B cell (primary cell): ENCODE results near the gene PPARG. TPM values are rescaled to one million over a fixed set of nuclear protein-coding genes. Genes with fewer than 3 reads are reported as not detected.
"Not testable (repeated sequence)": the region's sequence is repeated elsewhere in the genome, so short reads cannot be mapped to it uniquely, and the experiment has no call there.

ENCODE experiments used
- ATAC-seq: fragments of 200-7000 bp; cut with Tn5 transposase; one replicate; pipeline ENCODE4 v1.10.0; 2021; ENCODE audit warnings: low read depth, mild to moderate bottlenecking, moderate number of reproducible peaks, moderate library complexity
- CTCF ChIA-PET: fragments of 350-600 bp; sonication (Branson Sonifier 250); formaldehyde crosslinking; loops from one replicate; lab custom pipeline; 2021; ENCODE audit warnings: antibody characterized with exemption, inconsistent platforms; lab: Charles Lee
- POLR2A ChIA-PET: fragments of 350-600 bp; sonication (Branson Sonifier 250); formaldehyde crosslinking; loops from one replicate; lab custom pipeline; 2021; ENCODE audit warnings: antibody characterized with exemption; lab: Charles Lee
- DNase-seq: peaks from one replicate; pipeline ENCODE4 v3.0.0; 2013
- H2AFZ ChIP-seq: 2 replicates; pipeline ENCODE4 v1.6.1; 2012; ENCODE audit warnings: mild to moderate bottlenecking, low read depth, low read length; ENCODE audit not compliant: insufficient read depth, poor library complexity, severe bottlenecking
- H3K27ac ChIP-seq, 2 donors: 1 replicate in 1 of 2; 2 replicates in 1 of 2; pipeline ENCODE4 v1.5.1; 2012 to 2013; ENCODE audit warnings: low read length in 2 of 2, mild to moderate bottlenecking in 2 of 2, moderate library complexity in 1 of 2
- H3K27me3 ChIP-seq, 4 experiments: fragments of 200-600 bp in 1 of 4; sonication (generic) in 1 of 4; replicated peaks in 1 of 4; 1 replicate in 2 of 4; 2 replicates in 2 of 4; pipeline versions ENCODE4 v1.6.1 to v1.7.0; 2013 to 2016; ENCODE audit warnings: low read length in 3 of 4, mild to moderate bottlenecking in 2 of 4, mixed read lengths in 1 of 4, moderate library complexity in 1 of 4; ENCODE audit not compliant: insufficient read depth in 4 of 4, control insufficient read depth in 3 of 4; ENCODE audit errors: control extremely low read depth in 1 of 4
- H3K36me3 ChIP-seq, 2 experiments: replicated peaks in 1 of 2; 1 replicate in 1 of 2; 2 replicates in 1 of 2; pipeline versions ENCODE4 v1.6.1 to v1.7.1; 2013; ENCODE audit warnings: low read length in 1 of 2; ENCODE audit not compliant: insufficient read depth in 2 of 2, control insufficient read depth in 1 of 2; ENCODE audit errors: control extremely low read depth in 1 of 2, extremely low read depth in 1 of 2
- H3K4me1 ChIP-seq, 2 donors: fragments of 200-600 bp in 1 of 2; sonication (generic) in 1 of 2; 1 replicate in 1 of 2; 2 replicates in 1 of 2; pipeline versions ENCODE4 v1.5.1 to v1.6.1; 2013 to 2017; ENCODE audit warnings: low read length in 2 of 2; ENCODE audit not compliant: control insufficient read depth in 2 of 2, insufficient read depth in 2 of 2
- H3K4me2 ChIP-seq: replicated peaks from 2 replicates; pipeline ENCODE3; 2012; ENCODE audit warnings: mild to moderate bottlenecking, low read depth, low read length; ENCODE audit not compliant: poor library complexity, severe bottlenecking
- H3K4me3 ChIP-seq, 5 experiments: fragments of 200-600 bp in 1 of 5; sonication (generic) in 1 of 5; 1 replicate in 3 of 5; 2 replicates in 2 of 5; pipeline versions ENCODE4 v1.5.1 to v1.7.0; 2011 to 2016; ENCODE audit warnings: low read length in 4 of 5, mild to moderate bottlenecking in 4 of 5, low read depth in 2 of 5, control low read depth in 1 of 5, moderate library complexity in 1 of 5; ENCODE audit not compliant: insufficient read depth in 1 of 5; ENCODE audit errors: control extremely low read depth in 1 of 5, extremely low read depth in 1 of 5
- H3K79me2 ChIP-seq: fragments of 200-600 bp; sonication (generic); one replicate; pipeline ENCODE4 v1.6.0; 2016; ENCODE audit warnings: low read length; ENCODE audit not compliant: control insufficient read depth, insufficient read depth
- H3K9ac ChIP-seq: fragments of 200-600 bp; sonication (generic); 2 replicates; pipeline ENCODE4 v1.6.1; 2017; ENCODE audit warnings: mild to moderate bottlenecking, low read length, moderate library complexity
- H3K9me3 ChIP-seq, 3 donors: one replicate each; pipeline versions ENCODE4 v1.6.1 to v1.7.1; 2013; ENCODE audit warnings: low read length in 2 of 3; ENCODE audit not compliant: control insufficient read depth in 2 of 3, insufficient read depth in 1 of 3; ENCODE audit errors: control extremely low read depth in 1 of 3
- H4K20me1 ChIP-seq: 2 replicates; pipeline ENCODE4 v1.6.0; 2012; ENCODE audit warnings: mild to moderate bottlenecking, low read length; ENCODE audit not compliant: insufficient read depth, control insufficient read depth, poor library complexity, severe bottlenecking
- H3K27ac Mint-ChIP-seq: one replicate; pipeline ENCODE4 v1.8.0; 2021; ENCODE audit warnings: mixed read lengths
- H3K27me3 Mint-ChIP-seq: one replicate; pipeline ENCODE4 v1.8.0; 2021; ENCODE audit warnings: mixed read lengths
- H3K4me1 Mint-ChIP-seq: one replicate; pipeline ENCODE4 v1.8.0; 2021; ENCODE audit warnings: mixed read lengths
- H3K4me3 Mint-ChIP-seq: one replicate; pipeline ENCODE4 v1.8.0; 2021; ENCODE audit warnings: mixed read lengths
- H3K9me3 Mint-ChIP-seq: one replicate; pipeline ENCODE4 v1.8.0; 2022; ENCODE audit warnings: mixed read lengths; ENCODE audit not compliant: insufficient read depth
- EZH2 ChIP-seq: IDR thresholded peaks from 2 replicates; pipeline ENCODE4 v1.6.1; 2012; ENCODE audit warnings: borderline replicate concordance, low read depth, mild to moderate bottlenecking, moderate library complexity, low read length; ENCODE audit not compliant: insufficient read depth, poor library complexity, severe bottlenecking
- WGBS: methylation state at CpG from one replicate; pipeline ENCODE4 v1.1.5; 2013; ENCODE audit warnings: missing lambda C conversion rate; ENCODE audit not compliant: insufficient coverage; 5-methylcytosine and 5-hydroxymethylcytosine counted together
- intact Hi-C: fragments of 100-400 bp; cut with micrococcal nuclease; formaldehyde crosslinking; loops from one replicate; pipeline ENCODE4 v1.10.0; 2022
- polyA plus RNA-seq: library from polyadenylated mRNA; depleted of rRNA; stranded (reverse); fragments of >200 nt; gene quantifications from 2 replicates; pipeline ENCODE4 v1.2.3, GENCODE V29; 2012
- total RNA-seq, 2 donors: library from RNA; stranded (reverse); fragments of 120-200 nt in 1 of 2; gene quantifications; 1 replicate in 1 of 2; 2 replicates in 1 of 2; pipeline versions ENCODE4 v1.2.3 to v1.2.4, GENCODE V29; 2013 to 2022
- TF ChIP-seq, protein P1 (sequence below): fragments of 200-600 bp; IDR thresholded peaks from one replicate; pipeline ENCODE4 v1.8.0; 2022; ENCODE audit warnings: antibody characterized with exemption, mild to moderate bottlenecking

PPARG gene
- total and polyA plus RNA-seq, 2 donors (not counting 1 experiment from before 2014, with no cell fraction given) = 0.12 to 0.44 TPM

DNA sequence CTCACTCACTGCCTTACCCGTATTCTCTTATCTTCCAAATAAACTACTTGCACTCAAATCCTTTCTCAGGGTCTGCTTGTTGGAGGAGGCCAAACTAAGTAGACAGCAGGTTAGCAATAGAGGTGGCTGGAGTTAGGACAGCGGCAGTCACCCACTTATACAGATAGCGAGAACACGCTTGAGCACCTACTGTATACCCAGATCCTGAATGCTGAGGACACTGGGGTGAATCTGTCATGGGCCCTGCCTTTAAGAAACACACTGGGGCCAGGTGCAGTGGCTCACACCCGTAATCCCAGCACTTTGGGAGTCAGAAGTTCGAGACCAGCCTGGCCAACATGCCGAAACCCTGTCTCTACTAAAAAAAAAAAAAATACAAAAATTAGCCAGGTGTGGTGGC is 157.4 kb downstream of the PPARG start:
- intact Hi-C loops = no loop called here
- Histone ChIP-seq H3K9me3 (no peaks in the 10 kb centered on the region), H3K4me2 (no peak overlapping the region), H2AFZ (no peak overlapping the region), H3K36me3 (no peaks in the 10 kb centered on the region), H3K79me2 (no peaks in the 10 kb centered on the region), H3K9ac (no peak overlapping the region), H3K27ac (no peak overlapping the region), H3K4me1 (no peaks in the 10 kb centered on the region), H4K20me1 (no peaks in the 10 kb centered on the region), H3K27me3 (peaks cover 0 to 11% (median 0%) of the 10 kb centered on the region in 4 experiments), H3K4me3 (no peak overlapping the region)
- 94% methylated on average over 6 of the region's 7 CpGs for WGBS
- no peak for TF ChIP-seq EZH2
- TF ChIP-seq, protein P1, sequence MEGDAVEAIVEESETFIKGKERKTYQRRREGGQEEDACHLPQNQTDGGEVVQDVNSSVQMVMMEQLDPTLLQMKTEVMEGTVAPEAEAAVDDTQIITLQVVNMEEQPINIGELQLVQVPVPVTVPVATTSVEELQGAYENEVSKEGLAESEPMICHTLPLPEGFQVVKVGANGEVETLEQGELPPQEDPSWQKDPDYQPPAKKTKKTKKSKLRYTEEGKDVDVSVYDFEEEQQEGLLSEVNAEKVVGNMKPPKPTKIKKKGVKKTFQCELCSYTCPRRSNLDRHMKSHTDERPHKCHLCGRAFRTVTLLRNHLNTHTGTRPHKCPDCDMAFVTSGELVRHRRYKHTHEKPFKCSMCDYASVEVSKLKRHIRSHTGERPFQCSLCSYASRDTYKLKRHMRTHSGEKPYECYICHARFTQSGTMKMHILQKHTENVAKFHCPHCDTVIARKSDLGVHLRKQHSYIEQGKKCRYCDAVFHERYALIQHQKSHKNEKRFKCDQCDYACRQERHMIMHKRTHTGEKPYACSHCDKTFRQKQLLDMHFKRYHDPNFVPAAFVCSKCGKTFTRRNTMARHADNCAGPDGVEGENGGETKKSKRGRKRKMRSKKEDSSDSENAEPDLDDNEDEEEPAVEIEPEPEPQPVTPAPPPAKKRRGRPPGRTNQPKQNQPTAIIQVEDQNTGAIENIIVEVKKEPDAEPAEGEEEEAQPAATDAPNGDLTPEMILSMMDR = no peak
- H3K4me3 Mint-ChIP-seq = no peak overlapping the region
- H3K4me1 Mint-ChIP-seq = no peaks in the 10 kb centered on the region
- peaks cover 23% of the 10 kb centered on the region for H3K27me3 Mint-ChIP-seq
- CTCF ChIA-PET = no interaction called here
- POLR2A ChIA-PET = no interaction called here
- DNase-seq (no peak), ATAC-seq (no peak)
- no peak overlapping the region for H3K27ac Mint-ChIP-seq
- peaks cover under 1% of the 10 kb centered on the region for H3K9me3 Mint-ChIP-seq

DNA sequence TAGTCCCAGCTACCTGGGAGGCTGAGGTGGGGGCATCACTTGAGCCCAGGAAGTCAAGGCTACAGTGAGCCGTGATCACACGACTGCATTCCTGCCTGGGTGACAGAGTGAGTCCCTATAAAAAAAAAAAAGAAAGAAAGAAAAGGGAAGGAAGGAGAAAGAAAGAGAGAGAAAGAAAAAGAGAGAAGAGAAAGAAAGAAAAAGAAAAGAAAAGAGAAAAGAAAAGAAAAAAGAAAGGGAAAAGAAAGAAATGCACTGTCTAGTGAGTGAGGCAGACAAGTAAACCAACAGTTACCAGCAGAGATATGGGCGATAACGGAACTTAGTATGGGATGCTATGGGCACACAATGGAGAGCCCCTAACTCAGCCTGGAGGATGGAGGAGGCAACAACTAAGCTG is 158.2 kb downstream of the PPARG start:
- Histone ChIP-seq H4K20me1 (no peaks in the 10 kb centered on the region), H3K4me3 (no peak overlapping the region), H3K9me3 (no peaks in the 10 kb centered on the region), H3K4me1 (no peaks in the 10 kb centered on the region), H3K36me3 (no peaks in the 10 kb centered on the region), H3K79me2 (no peaks in the 10 kb centered on the region), H3K9ac (no peak overlapping the region), H3K4me2 (no peak overlapping the region), H3K27me3 (peaks cover 0 to 4% (median 0%) of the 10 kb centered on the region in 4 experiments), H3K27ac (no peak overlapping the region), H2AFZ (no peak overlapping the region)
- Mint-ChIP-seq H3K4me1 (no peaks in the 10 kb centered on the region), H3K4me3 (no peak overlapping the region), H3K27me3 (peaks cover 23% of the 10 kb centered on the region), H3K27ac (no peak overlapping the region), H3K9me3 (peaks cover 1% of the 10 kb centered on the region)
- CTCF ChIA-PET = no interaction called here
- intact Hi-C loops = no loop called here
- TF ChIP-seq, protein P1 = no peak
- no peak for TF ChIP-seq EZH2
- ATAC-seq (no peak), DNase-seq (no peak)
- 100% methylated on average over 3 of the region's 4 CpGs for WGBS
- POLR2A ChIA-PET = no interaction called here

DNA sequence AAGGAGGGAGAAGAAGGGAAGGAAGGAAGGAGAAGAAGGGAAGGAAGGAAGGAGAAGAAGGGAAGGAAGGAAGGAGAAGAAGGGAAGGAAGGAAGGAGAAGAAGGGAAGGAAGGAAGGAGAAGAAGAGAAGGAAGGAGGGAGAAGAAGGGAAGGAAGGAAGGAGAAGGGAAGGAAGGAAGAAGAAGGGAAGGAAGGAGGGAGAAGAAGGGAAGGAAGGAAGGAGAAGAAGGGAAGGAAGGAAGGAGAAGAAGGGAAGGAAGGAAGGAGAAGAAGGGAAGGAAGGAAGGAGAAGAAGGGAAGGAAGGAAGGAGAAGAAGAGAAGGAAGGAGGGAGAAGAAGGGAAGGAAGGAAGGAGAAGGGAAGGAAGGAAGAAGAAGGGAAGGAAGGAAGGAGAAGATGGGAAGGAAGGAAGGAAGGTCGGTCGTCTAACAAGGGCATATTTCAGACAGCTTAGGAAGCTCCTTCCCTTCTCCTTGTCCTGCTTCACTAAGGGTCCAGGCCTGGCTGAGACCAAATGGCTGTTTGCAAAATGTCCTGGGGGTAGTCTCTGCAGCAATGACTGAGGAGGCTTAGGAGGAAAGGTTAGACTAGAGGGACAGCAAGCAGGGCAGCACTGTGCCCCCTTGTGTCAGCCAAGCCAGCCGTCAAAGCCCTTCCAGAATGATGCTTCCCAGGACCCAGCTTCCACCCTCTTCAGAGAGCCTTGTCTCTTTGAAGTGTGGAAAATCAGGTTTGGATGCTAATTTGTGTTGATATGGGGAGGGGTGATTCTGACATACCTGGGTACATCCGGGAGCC is 159.7 kb downstream of the PPARG start:
- 90% methylated on average over 3 of the region's 4 CpGs for WGBS
- CTCF ChIA-PET = interaction anchor here (0.7 kb wide), 1 partner anchor 25 kb away, joined by 3 read pairs; no protein-coding TSS in a partner anchor
- H3K9ac ChIP-seq, intact Hi-C loops, H3K9me3 ChIP-seq, H3K4me3 Mint-ChIP-seq, POLR2A ChIA-PET, H3K4me3 ChIP-seq, DNase-seq, H2AFZ ChIP-seq, H3K27ac Mint-ChIP-seq, H3K27ac ChIP-seq, H3K4me1 Mint-ChIP-seq, H4K20me1 ChIP-seq, H3K4me1 ChIP-seq, H3K9me3 Mint-ChIP-seq, ATAC-seq, H3K79me2 ChIP-seq, H3K4me2 ChIP-seq, H3K36me3 ChIP-seq, H3K27me3 ChIP-seq: not testable (repeated sequence)
- peaks cover 19% of the 10 kb centered on the region for H3K27me3 Mint-ChIP-seq
